Tibial nerve (tissue), 3 donors: ENCODE data around the gene GTSE1.

Experiments used
- CTCF ChIP-seq, 5 experiments: fragments of 200-600 bp in 3 of 5; fragments of 450-650 bp in 2 of 5; sonication (generic) in 3 of 5; IDR thresholded peaks; one replicate each; pipeline ENCODE4 v1.5.1; 2016 to 2019; ENCODE audit warnings: antibody characterized with exemption in 5 of 5, mild to moderate bottlenecking in 3 of 5, moderate library complexity in 2 of 5
- POLR2A ChIP-seq, 2 donors: fragments of 450-650 bp; IDR thresholded peaks; one replicate each; pipeline ENCODE4 v1.6.1; 2017; ENCODE audit warnings: antibody characterized with exemption in 2 of 2, mild to moderate bottlenecking in 2 of 2, moderate library complexity in 2 of 2

GRCh38 chr22:46355369-46355995, 58.8 kb downstream of the GTSE1 start:
- TF ChIP-seq CTCF (IDR thresholded peaks at IDR 0.05) (peak; percentile 63 to 79 (median 69)), POLR2A (IDR thresholded peaks at IDR 0.05) (no peak)
